Measurements from ENCODE around the gene C2orf92. TPM values are rescaled to one million over a fixed set of nuclear protein-coding genes. Genes with fewer than 3 reads are reported as not detected.

C2orf92 gene
- total RNA-seq, 1 experiment from 2014 or later: 3.0 TPM

DNA sequence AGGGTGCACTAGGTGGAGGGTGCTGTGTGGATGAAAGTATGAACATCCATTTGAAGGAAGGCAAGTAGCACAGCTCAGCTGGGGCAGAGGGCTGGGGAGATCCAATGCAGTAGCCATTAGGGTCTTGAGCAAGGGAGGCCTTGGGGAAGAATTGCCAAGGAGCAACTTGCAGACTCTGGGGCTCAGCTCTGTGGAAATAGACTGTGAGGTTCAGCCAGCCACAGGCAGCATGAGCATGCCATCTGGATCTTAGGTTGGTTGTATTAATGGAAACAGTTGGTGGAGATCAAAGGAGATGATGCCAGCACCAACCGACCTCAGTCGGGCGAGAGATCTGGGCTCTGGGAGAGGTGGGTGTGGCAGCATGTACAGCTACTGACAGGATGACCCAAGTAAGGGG is 49.4 kb downstream of the C2orf92 start:
- Histone ChIP-seq H3K79me2 (ENCODE audit: low read length) (no peaks in the 10 kb centered on the region), H3K9ac (ENCODE audit: low read length) (no peak overlapping the region), H3K9me3 (ENCODE audit: low read length) (no peaks in the 10 kb centered on the region), H3K27ac (ENCODE audit: low read length) (no peak overlapping the region), H3K9me2 (replicated peaks; ENCODE audit: low read length) (no peaks in the 10 kb centered on the region), H3F3A (ENCODE audit: low read length, unreplicated experiment) (no peaks in the 10 kb centered on the region), H3K4me3 (ENCODE audit: low read length) (no peak overlapping the region), H2AFZ (ENCODE audit: low read length) (no peak overlapping the region), H3K4me2 (ENCODE audit: low read length) (no peak overlapping the region), H4K20me1 (ENCODE audit: low read length) (no peaks in the 10 kb centered on the region), H3K4me1 (ENCODE audit: insufficient read depth, low read length) (no peaks in the 10 kb centered on the region), H3K36me3 (ENCODE audit: low read depth, low read length) (no peaks in the 10 kb centered on the region), H3K27me3 (ENCODE audit: low read length) (no peaks in the 10 kb centered on the region)
- TF ChIP-seq EZH2 (IDR thresholded peaks at IDR 0.05; ENCODE audit: low read length, unreplicated experiment) (no peak), EZH2phosphoT487 (IDR thresholded peaks at IDR 0.05; ENCODE audit: borderline replicate concordance, low read length) (no peak)
- TF ChIP-seq, protein P1, sequence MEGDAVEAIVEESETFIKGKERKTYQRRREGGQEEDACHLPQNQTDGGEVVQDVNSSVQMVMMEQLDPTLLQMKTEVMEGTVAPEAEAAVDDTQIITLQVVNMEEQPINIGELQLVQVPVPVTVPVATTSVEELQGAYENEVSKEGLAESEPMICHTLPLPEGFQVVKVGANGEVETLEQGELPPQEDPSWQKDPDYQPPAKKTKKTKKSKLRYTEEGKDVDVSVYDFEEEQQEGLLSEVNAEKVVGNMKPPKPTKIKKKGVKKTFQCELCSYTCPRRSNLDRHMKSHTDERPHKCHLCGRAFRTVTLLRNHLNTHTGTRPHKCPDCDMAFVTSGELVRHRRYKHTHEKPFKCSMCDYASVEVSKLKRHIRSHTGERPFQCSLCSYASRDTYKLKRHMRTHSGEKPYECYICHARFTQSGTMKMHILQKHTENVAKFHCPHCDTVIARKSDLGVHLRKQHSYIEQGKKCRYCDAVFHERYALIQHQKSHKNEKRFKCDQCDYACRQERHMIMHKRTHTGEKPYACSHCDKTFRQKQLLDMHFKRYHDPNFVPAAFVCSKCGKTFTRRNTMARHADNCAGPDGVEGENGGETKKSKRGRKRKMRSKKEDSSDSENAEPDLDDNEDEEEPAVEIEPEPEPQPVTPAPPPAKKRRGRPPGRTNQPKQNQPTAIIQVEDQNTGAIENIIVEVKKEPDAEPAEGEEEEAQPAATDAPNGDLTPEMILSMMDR (conservative IDR thresholded peaks at IDR 0.05; ENCODE audit: low read depth, low read length): no peak
- no peak for DNase-seq
- CTCF ChIA-PET: no interaction called here
- intact Hi-C loops (cut with micrococcal nuclease): no loop called here
- no peak for ATAC-seq
- no TSS peak for BruUV-seq (replicated peaks)
- POLR2A ChIA-PET (ENCODE audit: unreplicated experiment): no interaction called here

DNA sequence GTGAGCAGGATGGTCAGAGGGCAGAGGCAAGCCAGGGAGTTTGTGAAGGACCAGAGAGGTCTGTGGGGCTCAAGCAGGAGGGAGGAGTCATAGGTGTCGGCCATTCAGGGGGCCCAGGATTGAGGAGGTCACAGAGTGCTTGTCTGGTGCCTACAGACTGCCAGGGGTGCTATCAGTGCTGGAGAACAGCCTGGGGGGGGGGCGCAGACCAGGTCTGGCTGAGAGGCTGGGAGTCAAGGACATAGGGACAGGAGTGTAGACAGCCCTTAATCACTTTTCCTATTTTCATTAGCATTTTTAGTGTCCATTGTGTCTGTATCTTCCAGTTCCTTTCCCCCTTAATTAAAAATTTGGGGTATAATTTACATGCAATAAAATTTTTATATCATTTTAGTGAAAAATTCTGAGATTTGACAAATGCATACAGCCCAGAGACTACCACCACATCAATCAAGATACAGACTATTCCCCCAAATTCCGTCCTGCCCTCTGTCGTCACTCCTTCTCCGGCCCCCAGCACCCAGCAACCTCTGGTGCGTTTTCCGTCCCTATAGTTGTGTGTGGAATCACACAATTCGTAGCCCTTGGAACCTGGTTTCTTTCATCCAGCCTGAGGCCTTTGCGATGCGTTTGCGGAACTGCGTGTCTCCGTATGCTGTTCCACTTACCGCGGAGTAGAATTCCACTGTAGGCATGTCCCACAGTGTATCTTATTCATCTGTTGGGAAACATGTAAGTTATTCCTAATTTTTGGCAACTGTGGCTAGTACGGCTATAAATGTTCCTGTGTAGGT is 50.0 kb downstream of the C2orf92 start:
- DNase-seq (no peak), ATAC-seq (no peak)
- Histone ChIP-seq H3K4me2 (ENCODE audit: low read length) (no peak overlapping the region), H3K9ac (ENCODE audit: low read length) (no peak overlapping the region), H3K79me2 (ENCODE audit: low read length) (no peaks in the 10 kb centered on the region), H2AFZ (ENCODE audit: low read length) (no peak overlapping the region), H3K36me3 (ENCODE audit: low read depth, low read length) (no peaks in the 10 kb centered on the region), H3K9me2 (replicated peaks; ENCODE audit: low read length) (no peaks in the 10 kb centered on the region), H3K4me3 (ENCODE audit: low read length) (no peak overlapping the region), H3K9me3 (ENCODE audit: low read length) (no peaks in the 10 kb centered on the region), H3K27me3 (ENCODE audit: low read length) (no peaks in the 10 kb centered on the region), H4K20me1 (ENCODE audit: low read length) (no peaks in the 10 kb centered on the region), H3K4me1 (ENCODE audit: insufficient read depth, low read length) (no peaks in the 10 kb centered on the region), H3K27ac (ENCODE audit: low read length) (no peak overlapping the region), H3F3A (ENCODE audit: low read length, unreplicated experiment) (no peaks in the 10 kb centered on the region)
- intact Hi-C loops (cut with micrococcal nuclease): no loop called here
- ChIA-PET POLR2A (ENCODE audit: unreplicated experiment) (no interaction called here), CTCF (no interaction called here)
- TF ChIP-seq EZH2phosphoT487 (IDR thresholded peaks at IDR 0.05; ENCODE audit: borderline replicate concordance, low read length): no peak
- TF ChIP-seq, protein P1 (conservative IDR thresholded peaks at IDR 0.05; ENCODE audit: low read depth, low read length): no peak
- no peak for TF ChIP-seq EZH2 (IDR thresholded peaks at IDR 0.05; ENCODE audit: low read length, unreplicated experiment)
- BruUV-seq (replicated peaks): no TSS peak

GRCh38 chr2:97720746-97721145 is 51.2 kb downstream of the C2orf92 start:
- ChIA-PET POLR2A (ENCODE audit: unreplicated experiment) (no interaction called here), CTCF (interaction anchor here (0.6 kb wide), 1 partner anchor 16 kb away, joined by 5 read pairs; no protein-coding TSS in a partner anchor)
- no peak overlapping the region for H3K27ac ChIP-seq (ENCODE audit: low read length)
- H3K36me3 ChIP-seq (ENCODE audit: low read depth, low read length): no peaks in the 10 kb centered on the region
- ATAC-seq (no peak), DNase-seq (no peak)
- H3K9me3 ChIP-seq (ENCODE audit: low read length): no peaks in the 10 kb centered on the region
- H3K27me3 ChIP-seq (ENCODE audit: low read length): no peaks in the 10 kb centered on the region
- no peaks in the 10 kb centered on the region for H3K4me1 ChIP-seq (ENCODE audit: insufficient read depth, low read length)
- no peak overlapping the region for H3K4me3 ChIP-seq (ENCODE audit: low read length)
- no peaks in the 10 kb centered on the region for H4K20me1 ChIP-seq (ENCODE audit: low read length)
- BruUV-seq (replicated peaks): no TSS peak
- no peak overlapping the region for H3K4me2 ChIP-seq (ENCODE audit: low read length)
- TF ChIP-seq EZH2phosphoT487 (IDR thresholded peaks at IDR 0.05; ENCODE audit: borderline replicate concordance, low read length) (no peak), EZH2 (IDR thresholded peaks at IDR 0.05; ENCODE audit: low read length, unreplicated experiment) (no peak)
- TF ChIP-seq, protein P1 (conservative IDR thresholded peaks at IDR 0.05; ENCODE audit: low read depth, low read length): no peak
- no peak overlapping the region for H2AFZ ChIP-seq (ENCODE audit: low read length)
- intact Hi-C loops (cut with micrococcal nuclease): no loop called here
- H3K79me2 ChIP-seq (ENCODE audit: low read length): no peaks in the 10 kb centered on the region
- no peaks in the 10 kb centered on the region for H3F3A ChIP-seq (ENCODE audit: low read length, unreplicated experiment)
- H3K9ac ChIP-seq (ENCODE audit: low read length): no peak overlapping the region
- H3K9me2 ChIP-seq (replicated peaks; ENCODE audit: low read length): no peaks in the 10 kb centered on the region
